SIG-M5 treated with dmso at 0.1 percent for 504 hours (cell line): ENCODE data around the gene ALOX5.

Source experiments
- DNase-seq: peaks from one replicate; lab custom pipeline; 2025; ENCODE audit not compliant: unreplicated experiment; lab: John Stamatoyannopoulos, UW

Gene ALOX5

DNA sequence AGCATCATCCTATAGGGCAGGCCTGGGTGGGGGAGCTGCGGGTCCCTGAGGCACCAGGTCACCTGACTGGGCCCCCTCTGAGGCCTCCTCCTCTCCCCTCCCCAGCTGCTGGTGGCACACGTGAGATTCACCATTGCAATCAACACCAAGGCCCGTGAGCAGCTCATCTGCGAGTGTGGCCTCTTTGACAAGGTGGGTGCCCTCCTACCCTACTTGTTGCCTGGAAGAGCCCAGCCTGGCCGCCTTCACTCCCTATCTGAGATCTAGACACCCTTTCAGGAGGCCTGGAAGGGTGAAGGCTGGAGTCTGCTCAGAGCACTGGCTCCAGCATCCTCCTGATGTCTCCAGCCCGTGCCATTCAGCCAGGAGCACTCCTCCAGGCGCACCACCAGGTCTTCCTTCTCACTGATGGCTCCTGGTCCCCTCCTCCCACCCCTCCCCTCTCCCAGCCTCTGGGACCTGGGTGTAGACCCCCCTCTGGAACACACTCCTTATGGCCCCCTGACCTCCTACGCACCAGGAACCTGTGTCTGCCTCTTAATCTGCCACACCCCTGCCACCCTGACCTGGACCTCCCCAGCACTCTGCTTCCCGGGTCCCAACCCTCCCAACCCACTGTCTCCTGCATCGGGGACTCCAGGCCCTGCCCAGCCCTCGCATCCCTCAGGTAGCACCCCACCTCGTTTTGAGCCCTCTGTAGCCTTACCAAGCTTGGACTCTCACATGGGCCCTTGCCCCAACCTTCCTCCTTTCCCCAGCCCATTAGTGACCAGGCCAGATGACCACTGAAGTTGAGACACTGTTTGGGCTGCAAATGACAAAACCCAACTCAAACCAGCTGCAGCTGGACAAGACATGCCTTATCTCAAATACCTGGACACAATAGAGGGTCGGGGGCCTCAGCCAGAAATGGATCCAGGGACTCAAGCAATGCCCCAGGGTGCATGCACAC is 67.5 kb downstream of the ALOX5 start:
- DNase-seq: no peak

DNA sequence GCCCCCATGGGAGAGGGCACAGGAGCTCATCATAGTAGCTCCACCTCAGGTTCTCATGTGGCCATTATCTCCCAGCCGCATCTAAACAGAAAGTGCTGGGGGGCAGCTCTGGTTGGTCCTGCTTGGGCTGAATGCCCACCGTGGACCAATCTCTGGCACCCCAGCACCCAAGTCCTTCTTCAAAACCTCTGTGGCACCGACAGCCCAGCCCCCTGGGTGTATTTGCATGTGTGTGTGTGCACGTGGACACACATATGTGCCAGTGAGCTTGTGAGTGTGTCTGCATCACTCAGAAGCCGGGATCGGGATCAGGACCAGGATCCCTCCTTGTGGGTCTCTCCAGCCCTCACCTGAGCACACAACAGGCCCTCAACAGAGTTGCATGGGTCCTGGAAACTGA is 68.2 kb downstream of the ALOX5 start:
- DNase-seq: no peak

- DNase-seq: no peak
Observed at GRCh38 chr10:45442662-45443061, 68.6 kb downstream of the ALOX5 start.

DNA sequence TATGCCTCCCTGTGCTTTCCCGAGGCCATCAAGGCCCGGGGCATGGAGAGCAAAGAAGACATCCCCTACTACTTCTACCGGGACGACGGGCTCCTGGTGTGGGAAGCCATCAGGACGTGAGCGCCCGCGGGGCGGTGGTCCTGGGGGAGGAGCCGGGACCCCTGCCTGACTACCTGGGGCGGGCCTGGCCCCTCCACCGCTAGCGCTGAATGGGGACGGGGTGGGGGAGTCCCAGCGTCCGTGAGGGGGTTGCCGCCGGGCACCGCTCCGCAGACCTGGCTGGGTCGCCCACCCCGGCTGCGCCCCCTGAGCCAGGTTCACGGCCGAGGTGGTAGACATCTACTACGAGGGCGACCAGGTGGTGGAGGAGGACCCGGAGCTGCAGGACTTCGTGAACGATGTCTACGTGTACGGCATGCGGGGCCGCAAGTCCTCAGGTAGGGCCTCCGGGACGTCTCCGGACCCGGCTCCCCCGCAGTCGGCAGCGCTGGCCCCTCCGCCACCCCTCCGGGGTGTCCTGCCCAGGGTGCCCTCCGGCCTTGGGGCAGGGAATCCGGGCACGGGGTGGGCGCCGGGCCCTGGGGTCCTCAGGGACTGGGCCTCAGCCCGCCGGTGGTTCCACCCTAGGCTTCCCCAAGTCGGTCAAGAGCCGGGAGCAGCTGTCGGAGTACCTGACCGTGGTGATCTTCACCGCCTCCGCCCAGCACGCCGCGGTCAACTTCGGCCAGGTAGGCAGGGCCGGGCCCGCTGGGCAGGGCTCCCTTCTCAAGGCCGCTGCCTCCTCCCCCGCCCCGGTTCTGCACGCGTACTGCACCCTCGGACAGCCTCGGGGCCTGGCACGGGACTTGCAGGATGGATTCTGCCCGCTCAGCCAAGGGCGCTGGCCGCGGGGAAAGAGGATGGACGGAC is 69.3 kb downstream of the ALOX5 start:
- no peak for DNase-seq

- DNase-seq: no peak
Observed at GRCh38 chr10:45444022-45444421, 70.0 kb downstream of the ALOX5 start.

GRCh38 chr10:45444976-45445898 is 71.2 kb downstream of the ALOX5 start:
- no peak for DNase-seq

DNA sequence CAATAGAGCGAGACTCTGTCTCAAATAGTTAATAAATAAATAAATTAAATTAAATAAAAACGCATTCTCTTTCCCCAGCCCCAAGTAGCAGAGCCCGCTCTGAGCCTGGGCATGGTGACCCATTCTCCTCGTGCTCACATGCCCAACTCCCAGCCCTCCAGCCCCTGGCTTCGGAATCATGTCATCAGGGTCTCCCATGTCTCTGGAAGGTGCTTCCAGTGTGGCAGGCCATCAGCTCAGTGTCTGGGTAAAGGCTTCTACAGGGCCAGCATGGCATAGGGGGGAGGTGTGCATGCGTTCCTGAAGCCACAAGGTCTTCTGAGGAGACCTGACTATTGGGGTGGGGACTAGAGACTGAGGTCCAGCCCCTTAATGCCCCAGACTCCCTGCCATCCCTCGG is 72.8 kb downstream of the ALOX5 start:
- no peak for DNase-seq

- no peak for DNase-seq
Observed at GRCh38 chr10:45447416-45447815, 73.4 kb downstream of the ALOX5 start.

GRCh38 chr10:45450866-45451265 is 76.8 kb downstream of the ALOX5 start:
- no peak for DNase-seq

GRCh38 chr10:45451407-45451806 is 77.4 kb downstream of the ALOX5 start:
- DNase-seq: no peak

GRCh38 chr10:45452268-45452667 is 78.3 kb downstream of the ALOX5 start:
- DNase-seq: no peak

DNA sequence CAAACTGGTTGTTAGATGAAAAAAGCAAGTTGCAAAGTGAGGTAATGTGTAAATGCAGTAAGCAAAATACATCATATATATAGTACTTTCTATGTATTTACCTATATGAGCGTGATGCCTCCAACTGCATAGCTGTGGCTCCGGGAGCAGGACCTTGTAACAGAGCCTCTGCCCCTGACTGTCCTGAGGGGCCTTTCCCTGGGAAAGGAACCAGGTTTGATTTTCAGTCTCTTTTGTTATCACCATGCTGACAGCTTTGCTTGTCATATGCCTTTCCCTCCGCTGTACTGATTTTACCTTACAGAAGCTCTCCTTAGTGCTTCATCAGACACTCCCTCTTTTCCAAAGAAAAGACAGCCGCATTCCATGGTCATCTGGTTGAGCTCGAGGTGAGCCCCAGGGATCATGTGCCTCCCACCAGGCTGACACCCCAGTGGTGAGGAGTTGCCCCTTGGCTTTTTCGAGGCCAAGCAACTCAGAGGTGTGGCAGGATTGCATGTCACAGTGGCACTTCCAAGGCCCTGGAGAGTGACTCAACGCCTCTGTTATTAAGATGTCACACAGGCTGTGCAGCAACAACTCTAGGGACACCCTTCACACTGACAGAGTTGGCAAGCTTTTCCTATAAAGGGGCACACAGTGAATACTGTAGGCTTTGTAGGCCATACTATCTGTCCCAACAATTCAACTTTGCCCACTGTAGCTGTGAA is 78.9 kb downstream of the ALOX5 start:
- DNase-seq: no peak

GRCh38 chr10:45453639-45454255 is 79.7 kb downstream of the ALOX5 start:
- DNase-seq: no peak

DNA sequence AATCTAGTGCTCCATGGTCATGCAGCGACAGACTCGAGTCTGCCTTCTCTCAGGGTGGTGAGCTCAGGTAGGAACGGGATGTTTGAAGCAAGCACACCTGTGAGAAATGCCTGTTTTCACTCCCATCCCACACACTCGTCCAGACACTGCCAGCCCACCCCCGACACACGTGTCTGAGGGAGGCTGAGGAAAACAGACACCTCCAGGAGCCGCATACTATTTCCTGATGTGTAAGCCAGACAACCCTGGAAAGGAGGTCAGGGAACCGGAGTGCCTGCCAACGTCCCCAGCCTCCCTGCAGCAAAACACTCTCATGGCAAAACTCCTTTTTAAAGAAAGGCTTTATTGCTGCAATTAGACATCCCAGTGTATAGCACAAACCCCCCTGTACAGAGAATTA is 80.2 kb downstream of the ALOX5 start:
- DNase-seq: no peak

DNA sequence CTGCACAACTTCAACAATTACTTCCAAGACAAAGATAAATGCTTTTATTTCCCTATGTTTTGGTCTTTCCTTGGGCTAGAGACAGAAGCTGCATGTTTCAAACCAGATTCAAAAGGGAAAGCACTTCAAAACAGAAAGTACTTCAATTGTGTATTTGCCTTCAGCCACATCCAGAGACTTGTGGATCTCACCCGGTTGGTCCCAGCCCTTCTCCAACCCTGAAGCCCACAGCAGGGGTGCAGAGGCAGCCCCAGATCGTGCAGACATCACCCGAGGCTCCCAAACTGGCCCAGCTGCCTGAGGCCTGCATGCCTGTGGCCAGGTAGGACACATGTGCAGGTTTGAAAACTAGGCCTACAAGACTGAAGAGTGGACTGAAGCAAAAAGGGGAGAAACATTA is 80.8 kb downstream of the ALOX5 start:
- no peak for DNase-seq

- DNase-seq: no peak
Observed at GRCh38 chr10:45456233-45456632, 82.2 kb downstream of the ALOX5 start.

DNA sequence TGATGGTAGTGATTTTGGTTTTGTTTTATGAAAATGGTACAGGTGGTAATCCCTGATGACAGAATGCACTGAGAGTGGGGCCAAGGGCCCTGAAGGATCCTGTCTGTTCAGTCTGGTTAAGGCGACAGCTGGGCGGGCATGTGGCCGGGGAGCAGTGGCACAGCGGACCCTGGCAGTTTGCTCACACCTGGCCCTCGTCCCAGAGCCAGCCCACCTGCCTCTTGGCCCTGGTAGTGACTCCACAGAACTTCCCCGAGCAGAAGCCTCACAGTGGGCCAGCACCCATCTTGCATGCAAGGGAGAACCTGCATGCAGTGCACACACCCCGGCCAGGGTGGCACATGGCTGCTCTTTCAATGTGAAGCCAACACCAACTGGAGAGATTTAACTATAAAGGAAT is 82.8 kb downstream of the ALOX5 start:
- DNase-seq: no peak

DNA sequence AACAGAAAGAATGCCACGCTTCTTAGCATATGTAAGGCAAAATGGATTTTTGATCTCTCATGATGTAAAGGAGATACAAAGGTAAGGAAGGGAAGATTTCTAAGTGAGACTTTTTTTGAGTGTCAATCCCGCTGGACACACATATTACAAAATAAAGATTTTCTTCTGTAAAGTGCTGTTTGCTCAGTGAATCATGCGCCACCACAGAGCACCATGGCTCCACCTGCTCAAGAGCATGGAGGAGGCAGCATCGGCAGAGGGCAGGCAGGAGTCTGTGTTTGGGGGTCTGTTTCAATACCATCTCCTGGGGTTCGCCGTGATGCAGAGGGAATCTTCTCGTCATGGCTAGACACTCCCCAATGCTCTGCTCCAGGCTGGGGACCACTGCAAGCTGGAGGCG is 83.5 kb downstream of the ALOX5 start:
- DNase-seq: no peak

DNA sequence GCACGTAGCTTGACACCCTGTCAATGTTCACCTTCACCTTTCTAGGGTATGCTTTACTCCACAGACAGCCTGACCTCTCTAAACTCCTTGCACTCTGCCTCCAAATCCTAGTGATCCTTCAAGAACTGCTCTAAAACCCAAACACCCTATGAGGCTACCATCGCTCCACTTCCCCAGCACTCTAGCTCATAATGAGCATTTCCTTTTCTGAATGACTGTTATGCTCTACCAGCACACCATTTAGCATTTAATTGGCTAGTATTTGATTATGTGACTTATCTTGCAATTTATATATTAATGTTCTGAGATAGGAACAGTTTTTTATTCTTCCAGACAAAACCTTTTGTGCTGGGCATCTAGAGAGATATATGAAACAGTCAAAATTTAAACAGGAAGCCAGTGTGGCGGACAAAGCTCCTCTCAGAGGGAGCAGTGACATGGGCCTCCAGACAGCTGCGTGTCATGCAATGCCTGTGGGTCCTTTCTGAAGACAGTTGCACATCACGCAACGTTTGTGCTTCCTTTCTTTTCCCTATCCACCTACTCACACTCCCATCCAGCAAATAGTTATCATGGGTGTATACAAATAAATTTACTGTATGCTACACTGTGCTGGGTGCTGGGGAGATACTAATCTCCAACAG is 86.3 kb downstream of the ALOX5 start:
- DNase-seq: peak; percentile 35
